Activated CD4-positive, alpha-beta T cell treated with anti-CD3 and anti-CD28 coated beads, Interleukin-2, amount 10 ng/mL, durations not matched to agents 24 days and 14 days (primary cell): ENCODE data around the gene TOGARAM1. TPM values are rescaled to one million over a fixed set of nuclear protein-coding genes. Genes with fewer than 3 reads are reported as not detected.

ENCODE experiments used
- DNase-seq: peaks from one replicate; pipeline ENCODE4 v3.0.0; 2022
- H3K27ac Mint-ChIP-seq: one replicate; pipeline ENCODE4 v1.8.0; 2022; ENCODE audit warnings: mild to moderate bottlenecking, mixed read lengths
- H3K27me3 Mint-ChIP-seq: one replicate; pipeline ENCODE4 v1.8.0; 2022; ENCODE audit warnings: mixed read lengths
- H3K36me3 Mint-ChIP-seq: one replicate; pipeline ENCODE4 v1.8.0; 2022; ENCODE audit warnings: low read depth, mild to moderate bottlenecking, mixed read lengths
- H3K4me1 Mint-ChIP-seq: one replicate; pipeline ENCODE4 v1.8.0; 2021; ENCODE audit warnings: mixed read lengths
- H3K4me3 Mint-ChIP-seq: one replicate; pipeline ENCODE4 v1.8.0; 2022; ENCODE audit warnings: mild to moderate bottlenecking, moderate library complexity, mixed read lengths
- H3K9me3 Mint-ChIP-seq: one replicate; pipeline ENCODE4 v1.8.0; 2021; ENCODE audit warnings: mixed read lengths
- intact Hi-C: fragments of 100-400 bp; cut with micrococcal nuclease; formaldehyde crosslinking; loops from one replicate; pipeline ENCODE4 v1.15.1; 2023
- total RNA-seq: library from RNA; stranded (reverse); gene quantifications from 2 replicates; pipeline ENCODE4 v1.2.3, GENCODE V29; 2022

The TOGARAM1 gene
- total RNA-seq, 1 donor from 2014 or later: 7.6 TPM

DNA sequence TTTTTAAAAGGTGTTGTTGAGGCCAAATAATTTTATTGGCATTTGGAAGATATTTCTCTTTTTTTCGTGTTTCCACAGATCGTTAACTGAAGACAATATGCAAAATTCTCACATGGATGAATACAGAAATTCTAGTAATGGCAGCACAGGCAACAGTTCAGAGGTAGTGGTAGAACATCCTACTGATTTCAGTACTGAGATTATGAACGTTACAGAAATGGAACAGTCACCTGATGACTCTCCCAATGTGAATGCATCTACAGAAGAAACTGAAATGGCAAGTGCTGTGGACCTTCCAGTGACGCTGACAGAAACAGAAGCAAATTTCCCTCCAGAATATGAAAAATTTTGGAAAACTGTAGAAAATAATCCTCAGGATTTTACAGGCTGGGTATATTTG lies 133.2 kb downstream of the TOGARAM1 start:
- DNase-seq: no peak
- H3K4me3 Mint-ChIP-seq: no peak overlapping the region
- H3K36me3 Mint-ChIP-seq: peaks cover 56% of the 10 kb centered on the region
- intact Hi-C loops: no loop called here
- H3K4me1 Mint-ChIP-seq: peaks cover 14% of the 10 kb centered on the region
- no peaks in the 10 kb centered on the region for H3K9me3 Mint-ChIP-seq
- H3K27ac Mint-ChIP-seq: peak overlapping the region; percentile 20
- no peaks in the 10 kb centered on the region for H3K27me3 Mint-ChIP-seq

DNA sequence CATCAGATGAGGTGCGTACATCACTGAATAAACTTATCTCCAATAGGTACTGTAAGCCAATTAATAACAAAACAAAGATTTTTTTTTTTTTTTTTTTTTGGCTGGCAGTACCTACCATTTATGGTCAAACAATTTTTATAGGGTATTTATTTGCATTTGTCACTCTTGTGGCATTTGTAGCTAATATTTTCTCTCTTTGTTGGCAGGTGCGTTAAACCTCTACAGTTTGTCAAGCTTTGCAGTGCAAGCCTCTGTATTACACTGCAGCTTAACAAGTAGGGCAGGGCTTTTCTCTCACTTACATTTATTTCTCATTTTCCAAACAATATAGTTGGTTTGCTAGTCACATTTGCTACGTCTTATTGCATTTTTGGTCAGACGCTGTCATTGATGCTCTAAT lies 134.2 kb downstream of the TOGARAM1 start:
- peaks cover 63% of the 10 kb centered on the region for H3K36me3 Mint-ChIP-seq
- peak overlapping the region; percentile 13 for H3K27ac Mint-ChIP-seq
- H3K27me3 Mint-ChIP-seq: no peaks in the 10 kb centered on the region
- H3K9me3 Mint-ChIP-seq: no peaks in the 10 kb centered on the region
- H3K4me1 Mint-ChIP-seq: peaks cover 9% of the 10 kb centered on the region
- no peak for DNase-seq
- no peak overlapping the region for H3K4me3 Mint-ChIP-seq
- intact Hi-C loops: no loop called here

DNA sequence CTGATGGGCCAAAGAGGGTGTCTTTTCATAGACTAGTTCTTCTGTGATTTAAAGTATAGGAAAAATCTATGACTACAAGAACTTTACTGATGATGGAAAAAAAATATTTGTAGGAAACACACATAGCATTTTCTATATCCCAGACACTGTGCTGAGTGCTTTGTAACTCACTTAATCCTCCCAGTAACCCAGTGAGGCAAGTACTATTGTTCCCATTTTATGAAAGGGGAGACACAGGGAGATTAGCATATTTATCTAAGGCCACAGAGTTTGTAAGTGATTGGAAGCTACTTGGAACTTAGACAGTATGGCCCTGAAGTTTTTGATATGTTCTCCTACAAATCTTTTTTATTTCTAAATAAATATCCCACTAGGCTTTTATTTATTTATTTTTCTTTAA lies 141.8 kb downstream of the TOGARAM1 start:
- no peak overlapping the region for H3K4me3 Mint-ChIP-seq
- H3K4me1 Mint-ChIP-seq: peaks cover 1% of the 10 kb centered on the region
- intact Hi-C loops: no loop called here
- no peak for DNase-seq
- no peaks in the 10 kb centered on the region for H3K9me3 Mint-ChIP-seq
- no peak overlapping the region for H3K27ac Mint-ChIP-seq
- H3K27me3 Mint-ChIP-seq: no peaks in the 10 kb centered on the region
- H3K36me3 Mint-ChIP-seq: peaks cover 62% of the 10 kb centered on the region

DNA sequence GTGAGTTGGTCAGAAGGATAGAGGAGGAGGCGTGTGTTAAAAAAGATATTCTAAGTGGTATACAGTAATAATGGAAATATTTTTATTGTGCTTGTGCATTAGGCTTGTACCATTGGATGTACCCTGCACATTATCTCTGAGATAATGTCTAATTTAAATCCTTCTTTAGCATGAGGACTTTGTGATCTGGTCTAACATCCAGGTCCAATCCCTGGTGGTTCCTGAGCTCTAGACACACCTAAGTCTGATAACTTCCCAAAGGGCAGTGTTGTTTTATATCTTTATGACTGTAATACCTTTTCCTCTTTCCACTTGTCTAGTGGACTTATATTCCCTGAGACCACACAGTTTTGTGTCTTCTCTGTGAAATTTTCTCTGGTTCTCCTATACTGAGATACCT lies 142.6 kb downstream of the TOGARAM1 start:
- intact Hi-C loops: no loop called here
- peaks cover 1% of the 10 kb centered on the region for H3K4me1 Mint-ChIP-seq
- peaks cover 61% of the 10 kb centered on the region for H3K36me3 Mint-ChIP-seq
- H3K9me3 Mint-ChIP-seq: no peaks in the 10 kb centered on the region
- no peak overlapping the region for H3K27ac Mint-ChIP-seq
- H3K27me3 Mint-ChIP-seq: no peaks in the 10 kb centered on the region
- H3K4me3 Mint-ChIP-seq: no peak overlapping the region
- no peak for DNase-seq

DNA sequence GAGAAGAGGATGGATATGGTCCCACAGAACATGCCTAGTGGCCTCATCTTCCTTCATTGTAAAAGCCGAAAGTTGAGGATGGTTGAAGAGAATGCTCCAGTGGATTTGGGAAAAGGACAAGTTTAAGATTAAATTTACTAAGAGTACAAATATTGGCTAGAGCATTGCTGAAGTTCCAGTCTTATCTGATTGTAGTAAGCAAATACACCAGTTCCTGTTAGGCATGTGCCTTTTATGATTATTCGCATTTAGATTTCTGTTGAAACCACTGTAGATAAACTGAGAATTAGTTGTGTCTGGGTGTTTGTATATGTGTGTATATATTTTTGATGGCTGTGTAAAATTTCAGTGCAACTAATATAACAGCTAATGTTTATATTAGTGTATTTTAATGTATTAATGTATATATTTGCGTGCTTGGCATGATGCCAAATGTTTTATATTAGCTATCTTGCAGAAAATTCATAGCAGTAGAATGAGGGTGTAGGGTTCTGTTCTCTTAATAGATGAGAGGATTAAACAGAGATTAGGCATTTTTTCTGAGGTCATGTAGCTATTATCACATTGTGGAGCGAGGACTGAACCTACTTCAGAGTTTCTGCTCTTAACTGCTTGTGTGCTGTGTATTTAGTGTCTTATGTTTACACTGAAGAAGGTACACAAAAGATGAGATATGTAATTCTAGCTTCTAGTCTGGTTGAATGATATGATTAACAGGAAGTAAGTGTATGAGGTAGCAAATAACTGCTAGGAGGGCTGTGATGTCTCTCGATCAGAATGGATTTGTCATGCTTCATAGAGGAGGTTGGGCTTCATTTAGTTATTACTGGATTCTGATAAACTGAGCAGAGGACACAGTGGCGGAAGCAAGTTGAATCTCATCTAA lies 151.1 kb downstream of the TOGARAM1 start:
- Mint-ChIP-seq H3K4me3 (no peak overlapping the region), H3K36me3 (peaks cover 60% of the 10 kb centered on the region), H3K27me3 (no peaks in the 10 kb centered on the region), H3K4me1 (peaks cover 10% of the 10 kb centered on the region), H3K9me3 (no peaks in the 10 kb centered on the region), H3K27ac (peak overlapping the region; percentile 84)
- intact Hi-C loops: no loop called here
- peak; percentile 53 for DNase-seq

DNA sequence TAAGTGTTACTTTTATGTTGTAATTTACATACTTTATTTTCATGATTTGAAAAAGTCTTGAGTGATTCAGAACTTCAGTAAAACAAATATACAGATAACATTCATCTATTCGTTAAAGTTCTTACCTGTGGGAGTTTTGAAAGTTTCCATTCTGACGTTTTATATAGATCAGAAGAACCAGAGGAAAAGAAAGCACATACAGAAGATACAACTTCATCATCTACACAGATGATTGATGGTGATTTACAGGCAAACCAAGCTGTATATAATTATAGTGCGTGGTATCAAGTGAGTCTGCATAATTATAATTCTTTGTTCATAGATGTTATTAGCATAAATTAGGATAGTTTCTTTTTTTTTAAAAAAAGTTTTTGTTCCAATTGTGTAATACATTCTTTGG lies 152.3 kb downstream of the TOGARAM1 start:
- peaks cover 60% of the 10 kb centered on the region for H3K36me3 Mint-ChIP-seq
- no peaks in the 10 kb centered on the region for H3K9me3 Mint-ChIP-seq
- DNase-seq: no peak
- no peaks in the 10 kb centered on the region for H3K27me3 Mint-ChIP-seq
- intact Hi-C loops: loop anchor here (1.0 kb wide), 4 partner anchors 16 to 132 kb away; partner anchors contain the start of gene FKBP3
- H3K4me3 Mint-ChIP-seq: no peak overlapping the region
- peaks cover 10% of the 10 kb centered on the region for H3K4me1 Mint-ChIP-seq
- H3K27ac Mint-ChIP-seq: peak overlapping the region; percentile 72

DNA sequence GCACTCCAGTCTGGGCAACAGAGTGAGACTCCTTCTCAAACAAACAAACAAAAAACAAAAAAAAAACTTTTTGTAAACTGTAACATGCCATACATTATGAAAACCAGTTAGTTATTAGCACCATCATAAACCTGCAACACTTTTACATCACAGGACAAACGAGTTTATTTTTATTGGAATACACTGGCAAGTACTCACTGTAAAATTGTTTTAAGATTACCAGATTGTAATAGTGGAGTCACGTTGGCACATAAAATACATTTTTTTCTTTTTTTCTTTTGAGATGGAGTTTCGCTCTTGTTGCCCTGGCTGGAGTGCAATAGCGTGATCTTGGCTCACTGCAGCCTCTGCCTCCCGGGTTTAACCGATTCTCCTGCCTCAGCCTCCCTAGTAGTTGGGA lies 156.6 kb downstream of the TOGARAM1 start:
- H3K4me3 Mint-ChIP-seq: no peak overlapping the region
- H3K27ac Mint-ChIP-seq: no peak overlapping the region
- DNase-seq: no peak
- peaks cover 7% of the 10 kb centered on the region for H3K4me1 Mint-ChIP-seq
- no peaks in the 10 kb centered on the region for H3K9me3 Mint-ChIP-seq
- no peaks in the 10 kb centered on the region for H3K27me3 Mint-ChIP-seq
- intact Hi-C loops: no loop called here
- peaks cover 62% of the 10 kb centered on the region for H3K36me3 Mint-ChIP-seq

DNA sequence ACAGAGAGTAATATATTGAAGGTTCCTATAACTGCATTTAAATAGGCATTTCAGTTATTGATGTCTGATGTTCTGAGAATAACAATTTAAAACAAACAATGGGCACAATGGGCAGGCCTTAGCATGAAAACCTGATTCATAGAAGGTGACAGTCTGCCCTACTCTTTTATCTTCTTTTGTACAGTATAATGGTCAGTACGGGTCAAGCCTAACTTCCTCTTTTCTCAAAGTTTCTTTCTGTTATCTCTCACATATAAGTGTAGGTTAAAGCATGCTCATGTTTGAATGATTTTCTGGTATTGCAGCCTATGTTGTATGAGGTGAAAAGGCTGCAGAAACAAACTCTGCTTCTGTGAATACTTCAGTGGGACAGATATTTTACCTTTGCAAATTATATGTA lies 158.1 kb downstream of the TOGARAM1 start:
- Mint-ChIP-seq H3K27ac (no peak overlapping the region), H3K27me3 (no peaks in the 10 kb centered on the region), H3K4me3 (no peak overlapping the region), H3K4me1 (peaks cover 1% of the 10 kb centered on the region), H3K9me3 (no peaks in the 10 kb centered on the region), H3K36me3 (peaks cover 59% of the 10 kb centered on the region)
- DNase-seq: no peak
- intact Hi-C loops: no loop called here

DNA sequence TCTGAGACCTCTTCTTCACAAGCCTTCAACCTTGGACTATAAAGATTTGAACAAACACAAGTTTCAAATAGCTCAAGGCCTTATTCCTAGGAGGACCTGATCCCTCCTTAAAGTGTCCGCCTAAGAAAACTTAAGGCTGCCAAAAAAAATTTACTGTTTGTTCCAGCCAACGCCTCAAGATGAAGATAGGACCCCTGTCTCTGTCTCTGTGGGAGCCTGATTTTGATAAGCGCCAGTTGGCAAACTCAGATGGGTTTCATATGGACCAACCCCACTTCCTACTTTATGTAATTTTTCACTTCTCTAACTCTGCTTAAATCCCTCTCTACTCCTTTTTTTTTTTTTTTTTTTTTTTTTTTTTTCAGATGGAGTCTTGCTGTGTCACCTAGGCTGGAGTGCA lies 161.3 kb downstream of the TOGARAM1 start:
- intact Hi-C loops: no loop called here
- H3K9me3 Mint-ChIP-seq: no peaks in the 10 kb centered on the region
- peaks cover 6% of the 10 kb centered on the region for H3K4me1 Mint-ChIP-seq
- no peak for DNase-seq
- H3K36me3 Mint-ChIP-seq: peaks cover 51% of the 10 kb centered on the region
- no peak overlapping the region for H3K27ac Mint-ChIP-seq
- H3K4me3 Mint-ChIP-seq: no peak overlapping the region
- H3K27me3 Mint-ChIP-seq: no peaks in the 10 kb centered on the region

Other genes with a start within 250 kb of the TOGARAM1 start
- gene KLHL28, start 243 bp upstream of the TOGARAM1 start, total RNA-seq: 14.7 and 14.9 TPM in 2 replicates
- gene PRPF39, start 121.9 kb downstream of the TOGARAM1 start, total RNA-seq: 48.1 and 50.5 TPM in 2 replicates
- 62.4 and 65.4 TPM in 2 replicates for gene FKBP3, start 172.3 kb downstream of the TOGARAM1 start, total RNA-seq
- 16.5 and 21.0 TPM in 2 replicates for gene FANCM, start 173.7 kb downstream of the TOGARAM1 start, total RNA-seq